CD4-positive, alpha-beta T cell treated with Interferon alpha-2 for 1 hour (primary cell): ENCODE measurements around the gene AP5B1.
"Not testable (repeated sequence)": the region's sequence is repeated elsewhere in the genome, so short reads cannot be mapped to it uniquely, and the experiment has no call there.

ENCODE experiments used
- DNase-seq, 2 donors: peaks; one replicate each; pipeline ENCODE4 v3.0.0-alpha.2; 2020 to 2022

The AP5B1 gene

DNA sequence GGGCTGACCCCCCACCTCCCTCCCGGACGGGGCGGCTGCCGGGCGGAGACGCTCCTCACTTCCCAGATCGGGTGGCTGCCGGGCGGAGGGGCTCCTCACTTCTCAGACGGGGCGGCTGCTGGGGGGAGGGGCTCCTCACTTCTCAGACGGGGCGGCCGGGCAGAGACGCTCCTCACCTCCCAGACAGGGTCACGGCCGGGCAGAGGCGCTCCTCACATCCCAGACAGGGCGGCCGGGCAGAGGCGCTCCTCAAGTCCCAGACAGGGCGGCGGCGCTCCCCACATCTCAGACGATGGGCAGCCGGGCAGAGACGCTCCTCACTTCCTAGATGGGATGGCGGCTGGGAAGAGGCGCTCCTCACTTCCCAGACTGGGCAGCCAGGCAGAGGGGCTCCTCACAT lies 18.0 kb downstream of the AP5B1 start:
- DNase-seq, result not testable (repeated sequence)

DNA sequence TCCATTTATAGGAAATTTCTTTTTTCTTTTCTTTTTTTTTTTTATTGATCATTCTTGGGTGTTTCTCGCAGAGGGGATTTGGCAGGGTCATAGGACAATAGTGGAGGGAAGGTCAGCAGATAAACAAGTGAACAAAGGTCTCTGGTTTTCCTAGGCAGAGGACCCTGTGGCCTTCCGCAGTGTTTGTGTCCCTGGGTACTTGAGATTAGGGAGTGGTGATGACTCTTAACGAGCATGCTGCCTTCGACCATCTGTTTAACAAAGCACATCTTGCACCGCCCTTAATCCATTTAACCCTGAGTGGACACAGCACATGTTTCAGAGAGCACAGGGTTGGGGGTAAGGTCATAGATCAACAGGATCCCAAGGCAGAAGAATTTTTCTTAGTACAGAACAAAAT lies 18.6 kb downstream of the AP5B1 start:
- DNase-seq, result not testable (repeated sequence)

DNA sequence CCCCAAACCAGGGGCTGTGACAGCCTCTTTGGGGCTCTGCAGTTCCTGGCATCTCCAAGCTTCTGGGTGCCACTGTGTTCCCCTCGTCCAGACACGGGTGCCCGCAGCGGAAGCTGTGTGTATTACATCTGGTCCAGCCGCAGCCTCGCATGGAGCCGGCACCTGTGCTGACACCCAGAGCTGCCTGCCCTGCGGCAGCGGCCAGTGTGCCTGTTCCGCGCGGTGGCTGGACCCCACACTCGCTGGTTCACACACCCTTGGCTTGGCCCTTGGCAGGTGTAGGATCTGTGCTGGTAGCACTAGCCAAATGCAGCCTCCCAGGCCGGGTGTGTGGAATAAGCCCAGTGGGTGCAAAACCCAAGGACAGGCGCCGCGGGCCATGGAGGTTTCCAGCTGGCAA lies 35.7 kb downstream of the AP5B1 start:
- no peak for DNase-seq

DNA sequence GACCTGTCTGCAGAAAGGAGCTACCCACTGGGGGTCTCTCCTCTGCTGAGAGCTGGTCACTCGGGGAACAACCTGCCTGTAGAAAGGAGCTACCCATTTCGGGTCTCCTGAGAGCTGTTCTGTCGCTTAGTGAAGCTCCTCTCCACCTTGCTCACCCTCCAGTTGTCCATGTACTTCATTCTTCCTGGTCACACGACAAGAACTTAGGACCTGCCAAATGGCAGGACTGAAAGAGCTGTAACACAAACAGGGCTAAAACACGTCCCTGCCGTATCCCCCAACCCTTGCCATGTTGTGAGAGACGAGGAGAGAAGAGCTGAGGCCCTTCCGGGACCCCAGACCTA lies 36.1 kb downstream of the AP5B1 start:
- DNase-seq, result no peak

DNA sequence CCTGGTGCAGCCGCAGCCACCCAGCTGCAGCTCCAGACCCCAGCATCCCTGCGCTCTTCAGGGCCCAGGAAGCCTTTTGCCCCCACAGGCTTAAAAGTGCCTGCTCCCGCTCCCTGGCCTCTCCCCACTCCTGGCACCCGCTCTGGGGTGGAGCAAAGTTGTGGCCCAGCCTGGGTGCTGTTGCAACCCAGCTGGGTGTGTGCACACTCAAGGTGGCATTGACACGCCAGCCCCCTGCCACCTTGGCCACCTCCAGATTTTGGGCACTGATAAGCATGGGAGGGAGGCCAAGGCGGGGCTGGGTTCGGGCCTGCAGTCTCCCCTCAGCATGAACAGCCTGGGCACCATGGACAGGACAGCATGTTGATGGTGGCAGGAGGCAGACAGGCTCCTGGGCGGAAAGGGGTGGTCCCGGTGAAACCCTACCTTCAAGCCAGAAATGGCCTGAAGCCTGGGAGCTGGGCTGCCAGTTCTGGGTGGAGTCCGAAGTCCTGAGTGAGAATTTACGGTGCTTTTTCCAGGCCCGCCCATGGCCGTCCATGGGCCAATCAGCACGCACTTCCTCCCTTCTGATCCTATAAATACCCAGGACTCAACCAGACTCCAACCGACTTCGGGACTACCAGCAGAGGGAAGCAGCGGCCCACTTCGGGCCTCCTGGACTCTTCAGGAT lies 36.6 kb downstream of the AP5B1 start:
- peak; percentile 8 to 26 for DNase-seq

DNA sequence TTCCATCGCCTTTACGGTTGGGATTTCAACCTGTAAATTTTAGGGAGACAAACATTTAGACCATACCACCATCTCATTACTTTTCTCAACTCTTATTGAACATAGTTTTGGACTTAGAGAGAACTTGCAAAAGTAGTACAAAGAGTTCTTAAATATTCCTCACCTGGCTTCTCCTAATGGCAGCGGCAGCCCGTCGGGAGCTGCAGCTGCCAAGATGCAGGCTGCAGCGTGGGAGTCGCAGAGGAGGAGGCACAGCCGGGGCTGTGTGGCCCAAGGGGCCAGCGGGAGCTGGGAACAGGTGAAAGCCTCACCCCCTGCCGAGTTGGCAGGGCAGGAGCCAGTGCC lies 37.1 kb downstream of the AP5B1 start:
- no peak for DNase-seq

GRCh38 chr11:65742353-65742752 lies 38.4 kb downstream of the AP5B1 start:
- DNase-seq, result no peak

GRCh38 chr11:65741185-65741584 lies 39.6 kb downstream of the AP5B1 start:
- DNase-seq, result no peak

DNA sequence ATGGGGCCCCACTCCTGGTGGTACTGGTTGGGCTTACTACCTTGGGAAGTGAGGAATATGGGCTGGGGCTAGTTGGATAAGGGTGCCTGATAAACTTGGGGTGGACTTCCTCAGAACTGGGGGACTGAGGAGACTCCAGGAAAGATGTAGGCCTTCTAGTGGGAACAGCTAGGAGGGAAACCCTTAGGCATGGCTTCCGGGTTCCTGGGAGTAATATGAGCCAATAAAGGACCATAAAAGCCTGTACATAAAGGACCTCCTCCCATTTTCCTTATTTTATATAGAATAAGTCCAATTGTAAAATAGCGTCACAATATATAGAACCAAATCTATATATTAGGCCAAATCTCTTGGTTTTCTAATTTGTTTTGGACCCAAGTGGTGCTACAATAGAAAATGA lies 41.8 kb downstream of the AP5B1 start:
- no peak for DNase-seq

DNA sequence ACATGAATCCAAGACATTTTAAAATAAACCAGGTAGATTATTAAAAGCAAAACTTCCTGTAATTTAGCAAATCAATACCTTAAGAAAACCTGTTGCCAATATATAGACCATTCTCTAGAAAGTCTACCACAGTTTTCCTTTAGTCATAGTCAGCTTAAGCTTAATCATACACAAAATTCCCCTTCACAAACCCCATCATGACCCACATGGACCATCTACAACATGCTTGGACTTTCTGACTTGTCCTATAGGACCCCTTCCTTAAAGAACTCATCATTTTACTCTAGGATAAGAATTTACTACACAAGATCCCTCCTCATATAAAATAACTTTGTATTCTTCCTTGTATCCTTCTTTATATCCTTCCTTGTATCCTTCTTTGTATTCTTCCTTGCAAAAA lies 44.0 kb downstream of the AP5B1 start:
- DNase-seq, result no peak

DNA sequence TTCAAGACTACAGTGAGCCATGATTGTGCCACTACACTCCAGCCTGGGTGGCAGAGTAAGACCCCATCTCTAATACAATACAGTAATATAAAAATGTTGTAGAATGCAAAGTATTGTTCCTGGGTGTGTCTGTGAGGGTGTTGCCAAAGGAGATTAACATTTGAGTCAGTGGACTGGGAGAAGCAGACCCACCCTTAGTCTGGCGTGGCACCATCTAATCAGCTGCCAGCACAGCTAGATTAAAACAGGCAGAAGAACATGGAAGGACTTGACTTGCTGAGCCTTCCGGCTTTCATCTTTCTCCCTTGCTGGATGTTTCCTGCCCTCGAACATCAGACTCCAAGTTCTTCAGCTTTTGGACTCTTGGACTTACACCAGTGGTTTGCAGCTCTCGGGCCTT lies 45.7 kb downstream of the AP5B1 start:
- DNase-seq, result not testable (repeated sequence)

DNA sequence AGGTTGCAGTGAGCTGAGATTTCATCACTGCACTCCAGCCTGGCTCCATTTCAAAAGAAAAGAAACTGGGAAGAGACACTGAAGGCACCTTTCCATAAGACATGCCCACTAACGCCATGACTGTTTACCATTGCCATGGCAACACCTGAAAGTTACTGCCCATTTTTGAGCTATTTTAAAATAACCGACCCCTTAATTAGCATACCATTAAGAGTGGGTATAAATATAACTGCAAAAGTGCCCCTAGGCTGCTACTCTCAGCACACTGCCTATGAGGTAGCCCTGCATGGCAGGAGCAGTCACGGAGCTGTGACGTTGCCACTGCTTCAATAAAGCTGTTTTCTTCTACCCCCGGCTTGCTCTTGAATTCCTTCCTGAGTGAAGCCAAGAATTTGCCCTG lies 50.3 kb downstream of the AP5B1 start:
- no peak for DNase-seq

DNA sequence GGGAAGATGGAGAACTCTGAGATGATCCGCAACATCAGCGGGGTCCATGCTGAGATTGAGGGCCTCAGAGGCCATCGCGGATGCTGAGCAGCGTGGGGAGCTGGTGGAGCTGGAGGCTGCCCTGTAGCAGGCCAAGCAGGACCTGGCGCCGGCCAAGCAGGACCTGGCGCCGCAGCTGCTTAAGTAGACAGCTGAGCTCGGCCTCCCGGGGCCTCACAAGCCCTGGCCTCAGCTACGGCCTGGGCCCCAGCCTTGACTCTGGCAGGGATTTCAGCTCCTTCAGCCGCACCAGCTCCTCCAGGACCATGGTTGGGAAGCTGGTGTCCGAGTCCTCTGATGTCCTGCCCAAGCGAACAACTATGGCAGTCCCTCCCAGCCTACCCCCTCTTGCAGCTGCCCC lies 52.9 kb downstream of the AP5B1 start:
- no peak for DNase-seq

DNA sequence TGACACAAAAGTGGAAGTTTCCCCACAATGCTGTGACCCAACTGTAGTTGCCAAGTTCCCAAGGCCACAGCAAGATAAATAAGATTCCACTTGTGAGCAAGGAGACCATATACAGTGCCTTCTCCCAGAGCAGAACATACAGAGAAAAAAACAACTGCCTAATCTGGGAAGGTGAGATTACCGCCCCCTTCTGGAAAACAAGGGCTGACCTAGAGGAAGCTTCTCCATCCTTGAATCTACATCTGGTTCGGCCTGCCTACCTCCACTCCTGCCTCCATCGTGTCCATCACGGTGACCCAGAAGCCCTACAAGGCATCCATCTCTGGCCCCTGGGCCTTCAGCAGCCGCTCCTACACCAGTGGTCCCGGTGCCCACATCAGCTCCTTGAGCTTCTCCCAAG lies 54.1 kb downstream of the AP5B1 start:
- no peak for DNase-seq
